Measurements from ENCODE around the gene RIPPLY2.
"Not testable (repeated sequence)": the region's sequence is repeated elsewhere in the genome, so short reads cannot be mapped to it uniquely, and the experiment has no call there.

RIPPLY2 gene

DNA sequence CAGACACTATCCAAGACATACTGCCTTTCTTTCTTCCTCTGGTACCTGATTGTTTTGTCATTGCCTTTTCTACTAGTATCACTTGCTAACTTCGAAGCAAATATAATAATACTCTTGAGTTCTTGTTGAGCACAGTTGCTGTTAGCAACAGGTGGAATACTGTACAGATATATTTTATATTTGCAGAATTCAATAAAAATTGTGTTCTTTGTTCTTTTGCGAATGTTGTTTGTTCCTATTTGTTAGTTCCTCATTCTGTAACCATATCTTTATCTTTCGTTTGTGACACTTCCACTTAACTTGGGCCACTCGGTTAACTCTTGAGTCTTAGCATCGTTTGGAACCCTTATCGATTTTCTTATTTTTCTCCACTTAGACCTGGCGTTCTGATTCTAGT lies 7.2 kb downstream of the RIPPLY2 start:
- no peak for DNase-seq (ENCODE audit: low read depth in 2 of 2, low spot score in 1 of 2)

- DNase-seq (ENCODE audit: low read depth in 2 of 2, low spot score in 1 of 2), result no peak
Observed at GRCh38 chr6:83860782-83861495, 7.8 kb downstream of the RIPPLY2 start.

- no peak for DNase-seq (ENCODE audit: low read depth in 2 of 2, low spot score in 1 of 2)
Observed at GRCh38 chr6:83862776-83863471, 9.8 kb downstream of the RIPPLY2 start.

- DNase-seq (ENCODE audit: low read depth in 2 of 2, low spot score in 1 of 2), result no peak
Observed at GRCh38 chr6:83867043-83867442, 13.9 kb downstream of the RIPPLY2 start.

- no peak for DNase-seq (ENCODE audit: low read depth in 2 of 2, low spot score in 1 of 2)
Observed at GRCh38 chr6:83867527-83868161, 14.5 kb downstream of the RIPPLY2 start.

DNA sequence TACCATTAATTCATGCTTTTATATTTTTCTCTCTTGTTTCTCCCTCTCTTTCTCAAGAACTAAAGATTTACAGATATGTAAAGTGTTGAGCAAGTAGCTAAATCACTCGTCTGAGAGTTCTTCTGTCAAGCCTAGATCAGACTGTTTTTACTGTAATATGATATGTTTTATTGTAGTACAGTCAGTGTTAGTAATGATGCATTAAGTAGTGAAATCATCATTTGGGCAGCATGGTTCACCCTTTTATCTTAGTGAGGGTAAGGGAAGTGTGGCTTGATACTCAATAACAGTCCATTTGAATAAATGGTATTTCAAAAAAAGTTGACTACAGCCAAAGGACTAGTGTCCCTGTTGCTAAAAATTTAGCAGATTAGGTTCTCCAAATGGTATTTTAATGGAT lies 15.5 kb downstream of the RIPPLY2 start:
- DNase-seq (ENCODE audit: low read depth in 2 of 2, low spot score in 1 of 2), result no peak

- DNase-seq (ENCODE audit: low read depth in 2 of 2, low spot score in 1 of 2), result no peak
Observed at GRCh38 chr6:83870649-83871048, 17.5 kb downstream of the RIPPLY2 start.

GRCh38 chr6:83872386-83873118 lies 19.4 kb downstream of the RIPPLY2 start:
- no peak for DNase-seq (ENCODE audit: low read depth in 2 of 2, low spot score in 1 of 2)

DNA sequence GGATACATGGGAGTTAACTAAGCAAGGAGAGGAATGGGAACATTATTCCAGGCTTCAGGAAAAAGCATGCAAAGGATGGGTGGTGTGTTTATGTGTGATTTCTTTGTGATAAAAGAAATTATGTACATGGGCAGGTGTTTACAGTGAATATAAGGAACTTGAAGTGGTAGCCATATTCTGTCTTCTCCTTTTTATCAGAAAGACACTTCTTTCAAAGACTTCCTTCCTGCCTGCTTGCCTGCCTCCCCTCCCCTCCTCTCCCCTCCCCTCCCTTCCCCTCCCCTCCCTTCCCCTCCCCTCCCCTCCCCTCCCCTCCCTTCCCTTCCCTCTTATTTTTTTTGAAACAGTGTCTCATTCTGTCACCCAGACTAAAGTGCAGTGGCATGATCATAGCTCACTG lies 20.7 kb downstream of the RIPPLY2 start:
- no peak for DNase-seq (ENCODE audit: low read depth in 2 of 2, low spot score in 1 of 2)

DNA sequence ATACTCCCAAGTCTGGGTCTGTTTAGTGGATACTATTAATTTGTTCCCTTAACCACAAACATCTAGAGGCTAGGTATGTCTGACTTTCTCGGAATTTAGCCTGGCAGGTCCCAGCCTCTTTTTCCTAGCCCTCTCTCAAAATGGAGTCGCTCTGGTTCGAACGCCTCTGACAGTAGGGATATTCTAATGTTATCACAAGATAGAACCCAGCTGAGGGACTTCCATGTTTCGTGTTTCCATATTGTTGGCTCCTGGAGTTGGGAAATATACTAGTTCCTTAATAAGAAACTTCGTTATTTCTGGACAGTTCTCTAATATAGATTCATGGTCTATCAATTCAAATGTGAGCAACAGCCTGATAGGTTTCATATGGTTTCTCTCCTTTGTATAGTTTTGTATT lies 22.7 kb downstream of the RIPPLY2 start:
- DNase-seq (ENCODE audit: low read depth in 2 of 2, low spot score in 1 of 2), result no peak

DNA sequence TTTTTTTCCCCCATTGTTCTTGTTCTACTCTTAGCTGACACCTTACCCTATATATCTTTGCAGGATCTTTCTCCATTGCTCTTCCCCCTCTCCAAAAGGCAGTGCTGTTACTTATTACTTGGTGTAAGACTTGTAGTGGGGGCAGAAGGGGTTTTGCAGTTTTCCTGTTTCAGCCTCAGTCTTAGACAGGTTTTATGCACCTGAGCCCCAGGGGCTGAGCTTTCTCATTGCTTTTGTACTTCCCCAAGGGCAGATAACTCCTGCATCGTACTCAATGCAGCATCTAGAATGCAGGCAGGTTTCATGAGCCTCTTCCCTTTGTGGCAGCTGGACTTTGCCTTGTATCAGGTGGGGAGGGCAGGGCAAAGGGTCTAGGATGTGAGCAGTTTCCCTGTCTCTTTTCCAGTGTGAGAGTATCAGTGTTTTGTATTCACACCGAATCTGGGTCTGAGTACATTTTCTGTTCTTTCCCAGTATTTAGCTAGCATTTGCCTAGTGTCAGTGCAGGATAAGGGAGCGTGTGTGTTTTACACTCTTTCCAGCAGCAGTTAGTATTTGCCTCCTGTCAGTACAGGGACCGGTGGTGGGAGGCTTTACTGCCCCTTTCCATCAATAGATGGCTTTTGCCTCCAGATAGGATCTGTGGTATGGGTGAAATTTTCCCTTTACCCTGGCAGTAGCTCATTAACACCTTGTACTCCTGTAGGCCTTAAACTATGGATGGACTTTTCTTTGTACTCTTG lies 25.9 kb downstream of the RIPPLY2 start:
- no peak for DNase-seq (ENCODE audit: low read depth in 2 of 2, low spot score in 1 of 2)

DNA sequence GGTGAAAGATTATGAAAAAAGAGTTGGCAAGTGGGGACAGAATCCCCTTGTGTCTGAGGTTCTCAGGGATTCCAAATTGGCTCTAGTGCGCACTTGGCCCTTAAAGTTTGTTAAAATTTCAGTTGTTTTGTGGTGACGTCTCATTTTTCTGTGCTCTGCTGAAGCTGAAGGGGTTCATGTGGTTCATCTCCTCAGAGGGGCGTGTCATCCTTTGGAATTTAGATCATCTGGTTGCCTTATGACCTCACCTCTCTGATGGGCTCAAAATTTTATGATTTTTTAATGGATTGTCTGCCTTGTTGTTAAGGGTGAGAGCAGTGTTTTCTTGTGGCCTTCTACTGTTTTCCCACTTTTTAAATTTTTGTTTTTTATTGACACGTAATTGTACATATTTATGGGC lies 26.6 kb downstream of the RIPPLY2 start:
- no peak for DNase-seq (ENCODE audit: low read depth in 2 of 2, low spot score in 1 of 2)

DNA sequence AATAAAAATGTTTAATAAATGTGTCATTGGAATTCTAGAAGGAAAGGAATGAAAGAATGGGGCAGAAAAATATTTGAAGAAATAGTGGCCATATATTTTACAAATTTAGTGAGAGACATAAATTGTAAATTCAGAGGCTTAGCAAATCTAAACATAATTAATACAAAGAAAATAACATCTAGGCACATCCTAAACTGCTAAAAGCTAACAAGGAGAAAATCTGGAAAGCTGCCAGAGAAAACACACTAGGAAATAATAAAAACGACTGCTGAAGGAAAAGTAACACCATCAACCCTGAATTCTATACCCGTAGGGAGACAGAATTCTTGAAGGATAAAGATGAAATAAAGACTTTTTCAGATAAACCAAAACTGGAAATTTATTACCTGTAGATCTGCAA lies 30.1 kb downstream of the RIPPLY2 start:
- no peak for DNase-seq (ENCODE audit: low read depth in 2 of 2, low spot score in 1 of 2)

GRCh38 chr6:83884523-83884922 lies 31.4 kb downstream of the RIPPLY2 start:
- DNase-seq (ENCODE audit: low read depth in 2 of 2, low spot score in 1 of 2), result no peak

DNA sequence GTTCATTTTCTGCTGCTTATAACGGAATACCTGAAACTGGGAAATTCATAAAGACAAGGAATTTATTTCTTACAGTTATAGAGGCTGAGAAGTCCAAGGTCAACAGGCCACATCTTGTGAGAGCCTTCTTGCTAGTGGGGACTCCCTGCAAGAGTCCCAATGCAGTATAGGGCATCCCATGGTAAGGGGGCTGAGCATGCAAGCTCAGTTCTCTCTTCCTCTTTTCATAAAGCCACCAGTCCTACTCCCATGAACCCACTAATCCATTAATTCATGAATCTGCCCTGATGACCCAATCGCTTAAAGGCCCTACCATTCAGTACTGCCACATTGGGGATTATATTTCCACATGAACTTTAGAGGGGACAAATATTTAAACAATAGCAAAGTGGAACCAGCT lies 32.8 kb downstream of the RIPPLY2 start:
- DNase-seq (ENCODE audit: low read depth in 2 of 2, low spot score in 1 of 2), result no peak

DNA sequence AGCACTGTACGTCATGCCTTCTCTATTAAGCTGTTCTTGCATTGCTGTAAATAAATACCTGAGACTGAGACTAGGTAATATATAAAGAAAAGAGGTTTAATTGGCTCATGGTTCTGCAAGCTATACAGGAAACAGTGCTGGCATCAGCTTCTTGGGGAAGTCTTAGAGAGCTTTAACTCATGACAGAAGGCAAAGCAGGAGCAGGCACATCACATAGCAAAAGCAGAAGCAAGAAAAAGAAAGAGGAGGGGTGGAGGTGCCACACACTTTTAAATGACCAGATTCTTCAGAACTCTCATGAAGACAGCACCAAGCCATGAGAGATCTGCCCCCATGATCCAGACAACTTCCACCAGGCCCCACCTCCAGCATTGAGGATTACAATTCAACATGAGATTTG lies 36.5 kb downstream of the RIPPLY2 start:
- DNase-seq (ENCODE audit: low read depth in 2 of 2, low spot score in 1 of 2), result no peak

- no peak for DNase-seq (ENCODE audit: low read depth in 2 of 2, low spot score in 1 of 2)
Observed at GRCh38 chr6:83890520-83890919, 37.4 kb downstream of the RIPPLY2 start.

GRCh38 chr6:83891586-83891985 lies 38.4 kb downstream of the RIPPLY2 start:
- DNase-seq (ENCODE audit: low read depth in 2 of 2, low spot score in 1 of 2), result no peak

- no peak for DNase-seq (ENCODE audit: low read depth in 2 of 2, low spot score in 1 of 2)
Observed at GRCh38 chr6:83893024-83893423, 39.9 kb downstream of the RIPPLY2 start.

GRCh38 chr6:83897094-83897493 lies 43.9 kb downstream of the RIPPLY2 start:
- not testable (repeated sequence) for DNase-seq (ENCODE audit: low read depth in 2 of 2, low spot score in 1 of 2)

DNA sequence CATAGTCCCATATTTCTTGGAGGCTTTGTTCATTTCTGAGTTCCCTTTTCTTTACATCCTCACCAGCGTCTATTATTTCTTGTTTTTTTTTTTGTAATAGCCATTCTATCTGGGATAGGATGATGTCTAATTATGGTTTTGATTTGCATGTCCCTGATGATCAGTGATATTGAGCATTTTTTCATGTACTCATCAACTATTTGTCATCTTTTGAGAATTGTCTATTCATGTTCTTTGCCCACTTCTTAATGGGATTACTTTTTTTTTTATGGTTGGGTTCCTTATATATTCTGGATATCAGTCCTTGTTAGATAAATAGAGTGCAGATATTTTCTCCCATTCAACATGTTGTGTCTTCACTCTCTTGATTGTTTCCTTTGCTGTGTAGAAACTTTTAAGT lies 48.5 kb downstream of the RIPPLY2 start:
- DNase-seq (ENCODE audit: low read depth in 2 of 2, low spot score in 1 of 2), result no peak
